Mesendoderm (in vitro differentiated cells): ENCODE data around the gene ARMH4.

Experiments used
- DNase-seq: peaks from one replicate; pipeline ENCODE4 v3.0.0; 2013
- H2AK5ac ChIP-seq: 2 replicates; pipeline ENCODE4 v1.6.1; 2013; ENCODE audit warnings: low read length, inconsistent platforms
- H2BK120ac ChIP-seq: 2 replicates; pipeline ENCODE4 v1.6.1; 2013; ENCODE audit warnings: low read depth, mild to moderate bottlenecking, low read length, moderate library complexity, mixed read lengths
- H2BK15ac ChIP-seq: replicated peaks from 2 replicates; pipeline ENCODE4 v1.6.1; 2013; ENCODE audit warnings: low read depth, mild to moderate bottlenecking, moderate library complexity
- H2BK5ac ChIP-seq: 2 replicates; pipeline ENCODE4 v1.6.1; 2013; ENCODE audit warnings: low read length, inconsistent platforms
- H3K18ac ChIP-seq: 2 replicates; pipeline ENCODE4 v1.6.1; 2013; ENCODE audit warnings: mild to moderate bottlenecking, low read length, mixed read lengths
- H3K23ac ChIP-seq: one replicate; pipeline ENCODE4 v1.6.1; 2013; ENCODE audit warnings: low read length
- H3K27ac ChIP-seq: 2 replicates; pipeline ENCODE4 v1.5.1; 2013; ENCODE audit warnings: low read depth, mild to moderate bottlenecking, inconsistent platforms, low read length, moderate library complexity
- H3K27me3 ChIP-seq: 2 replicates; pipeline ENCODE4 v1.6.1; 2013; ENCODE audit warnings: low read length, control low read depth, mild to moderate bottlenecking, inconsistent platforms; ENCODE audit not compliant: insufficient read depth, poor library complexity
- H3K36me3 ChIP-seq: 2 replicates; pipeline ENCODE4 v1.6.1; 2013; ENCODE audit warnings: low read length, inconsistent platforms; ENCODE audit not compliant: control insufficient read depth, insufficient read depth
- H3K4ac ChIP-seq: one replicate; pipeline ENCODE4 v1.6.1; 2013; ENCODE audit warnings: low read depth, mild to moderate bottlenecking, low read length, moderate library complexity
- H3K4me1 ChIP-seq: 2 replicates; pipeline ENCODE4 v1.6.1; 2013; ENCODE audit warnings: low read depth, low read length, inconsistent platforms; ENCODE audit not compliant: control insufficient read depth
- H3K4me2 ChIP-seq: 2 replicates; pipeline ENCODE4 v1.6.1; 2013; ENCODE audit warnings: low read length
- H3K4me3 ChIP-seq: 2 replicates; pipeline ENCODE4 v1.5.1; 2013; ENCODE audit warnings: mild to moderate bottlenecking, low read length
- H3K56ac ChIP-seq: one replicate; pipeline ENCODE4 v1.6.1; 2013; ENCODE audit warnings: low read length
- H3K79me1 ChIP-seq: 2 replicates; pipeline ENCODE4 v1.6.1; 2013; ENCODE audit warnings: low read length, inconsistent platforms
- H3K79me2 ChIP-seq: 2 replicates; pipeline ENCODE4 v1.6.1; 2013; ENCODE audit warnings: mild to moderate bottlenecking, low read length; ENCODE audit not compliant: control insufficient read depth, insufficient read depth
- H3K9ac ChIP-seq: 2 replicates; pipeline ENCODE4 v1.6.1; 2013; ENCODE audit warnings: low read length, inconsistent platforms
- H4K5ac ChIP-seq: one replicate; pipeline ENCODE4 v1.6.1; 2013; ENCODE audit warnings: low read length
- H4K8ac ChIP-seq: one replicate; pipeline ENCODE4 v1.6.1; 2013; ENCODE audit warnings: low read depth, mild to moderate bottlenecking, control low read depth, low read length, moderate library complexity
- WGBS: extraction: QIAGEN DNeasy Blood & Tissue Kit; methylation state at CpG from one replicate; pipeline ENCODE4 v1.1.7; 2013; ENCODE audit warnings: low lambda C conversion rate, missing lambda C conversion rate; ENCODE audit not compliant: insufficient coverage; ENCODE audit errors: extremely low coverage; 5-methylcytosine and 5-hydroxymethylcytosine counted together

Gene ARMH4

DNA sequence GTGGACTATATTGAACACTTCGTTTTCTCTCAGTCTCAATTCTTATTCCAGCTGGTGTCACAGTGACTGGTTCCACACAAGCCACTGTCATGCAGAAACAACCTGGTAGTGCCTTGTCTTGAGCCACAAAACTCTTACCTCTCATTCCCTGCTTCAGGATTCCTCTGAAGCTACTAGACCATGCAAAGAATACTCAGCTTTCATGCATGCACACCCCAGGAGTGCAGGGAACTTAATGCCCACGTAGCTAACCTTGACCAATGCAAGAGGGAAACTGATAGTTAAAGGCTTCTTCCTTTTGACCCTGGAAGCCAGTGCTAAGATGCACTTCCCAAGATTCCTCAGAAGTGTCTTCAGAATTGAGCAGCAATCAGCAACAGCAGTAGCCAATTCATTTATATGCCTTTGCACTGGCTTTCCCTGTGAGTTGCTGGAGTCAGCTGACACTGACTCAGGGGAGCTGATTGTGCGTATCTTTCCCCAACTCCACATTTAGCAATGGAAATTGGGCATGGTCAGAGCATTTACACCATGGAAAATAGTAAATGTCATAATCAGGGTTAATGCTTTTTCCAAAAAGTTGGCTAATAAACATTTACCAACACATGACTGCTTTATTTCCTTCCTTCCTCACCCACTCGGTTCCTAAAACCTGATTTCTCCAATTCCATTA is 172.5 kb downstream of the ARMH4 start:
- Histone ChIP-seq H2BK15ac (no peak overlapping the region), H3K4ac (no peak overlapping the region), H3K18ac (no peak overlapping the region), H3K9ac (no peak overlapping the region), H3K4me3 (no peak overlapping the region), H3K79me2 (no peaks in the 10 kb centered on the region), H3K4me1 (no peaks in the 10 kb centered on the region), H4K8ac (no peak overlapping the region), H2AK5ac (no peak overlapping the region), H4K5ac (no peak overlapping the region), H3K27ac (no peak overlapping the region), H3K79me1 (no peaks in the 10 kb centered on the region), H3K36me3 (no peaks in the 10 kb centered on the region), H3K27me3 (no peaks in the 10 kb centered on the region), H3K56ac (no peak overlapping the region), H2BK120ac (no peak overlapping the region), H2BK5ac (no peak overlapping the region), H3K23ac (no peak overlapping the region), H3K4me2 (no peak overlapping the region)
- DNase-seq: no peak
- WGBS: no CpG with 5 or more reads among the region's 4 CpGs

- Histone ChIP-seq H3K4me1 (no peaks in the 10 kb centered on the region), H3K56ac (no peak overlapping the region), H3K79me1 (no peaks in the 10 kb centered on the region), H3K23ac (no peak overlapping the region), H2BK5ac (no peak overlapping the region), H3K36me3 (no peaks in the 10 kb centered on the region), H4K8ac (no peak overlapping the region), H3K27me3 (no peaks in the 10 kb centered on the region), H3K4me2 (no peak overlapping the region), H2BK120ac (no peak overlapping the region), H3K9ac (no peak overlapping the region), H4K5ac (no peak overlapping the region), H3K27ac (no peak overlapping the region), H3K79me2 (no peaks in the 10 kb centered on the region), H3K4ac (no peak overlapping the region), H3K18ac (no peak overlapping the region), H2AK5ac (no peak overlapping the region), H2BK15ac (no peak overlapping the region), H3K4me3 (no peak overlapping the region)
- DNase-seq: no peak
Observed at GRCh38 chr14:57976701-57977100, 175.3 kb downstream of the ARMH4 start.

DNA sequence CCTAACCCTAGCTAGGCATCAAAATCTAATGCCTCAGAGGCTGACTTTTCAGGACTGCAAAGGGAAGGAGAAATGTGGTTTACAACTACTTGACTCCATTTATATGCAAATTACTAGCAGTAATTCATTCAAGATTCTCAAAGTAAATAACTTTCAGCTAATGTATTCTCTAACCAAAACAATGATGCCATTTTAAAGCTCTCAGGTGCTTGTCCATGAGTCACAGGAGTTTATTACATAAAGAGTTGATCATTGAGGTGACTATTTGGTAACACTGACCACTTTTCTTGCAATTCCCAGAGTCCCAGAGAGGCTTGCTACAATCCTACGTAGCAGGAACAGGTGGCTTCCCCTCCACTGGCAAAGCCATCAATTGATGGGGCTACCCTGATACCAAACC is 177.1 kb downstream of the ARMH4 start:
- Histone ChIP-seq H4K8ac (no peak overlapping the region), H2BK120ac (no peak overlapping the region), H3K79me2 (no peaks in the 10 kb centered on the region), H3K4me3 (no peak overlapping the region), H2AK5ac (no peak overlapping the region), H3K9ac (no peak overlapping the region), H2BK15ac (no peak overlapping the region), H3K36me3 (no peaks in the 10 kb centered on the region), H2BK5ac (no peak overlapping the region), H3K4ac (no peak overlapping the region), H4K5ac (no peak overlapping the region), H3K4me2 (no peak overlapping the region), H3K4me1 (no peaks in the 10 kb centered on the region), H3K27me3 (no peaks in the 10 kb centered on the region), H3K18ac (no peak overlapping the region), H3K27ac (no peak overlapping the region), H3K23ac (no peak overlapping the region), H3K79me1 (no peaks in the 10 kb centered on the region), H3K56ac (no peak overlapping the region)
- no peak for DNase-seq
- WGBS: no CpG with 5 or more reads among the region's 1 CpG

- Histone ChIP-seq H3K4me3 (no peak overlapping the region), H3K9ac (no peak overlapping the region), H3K56ac (no peak overlapping the region), H3K4me2 (no peak overlapping the region), H2BK5ac (no peak overlapping the region), H3K4me1 (no peaks in the 10 kb centered on the region), H4K8ac (no peak overlapping the region), H2BK120ac (no peak overlapping the region), H3K79me2 (no peaks in the 10 kb centered on the region), H2BK15ac (no peak overlapping the region), H3K23ac (no peak overlapping the region), H3K79me1 (no peaks in the 10 kb centered on the region), H3K36me3 (no peaks in the 10 kb centered on the region), H4K5ac (no peak overlapping the region), H3K4ac (no peak overlapping the region), H3K18ac (no peak overlapping the region), H3K27ac (no peak overlapping the region), H2AK5ac (no peak overlapping the region), H3K27me3 (no peaks in the 10 kb centered on the region)
- no CpG with 5 or more reads among the region's 3 CpGs for WGBS
- DNase-seq: no peak
Observed at GRCh38 chr14:57970594-57970993, 181.4 kb downstream of the ARMH4 start.

- Histone ChIP-seq H3K18ac (no peak overlapping the region), H2BK5ac (no peak overlapping the region), H3K4ac (no peak overlapping the region), H2AK5ac (no peak overlapping the region), H3K79me1 (no peaks in the 10 kb centered on the region), H4K5ac (no peak overlapping the region), H3K79me2 (no peaks in the 10 kb centered on the region), H3K36me3 (no peaks in the 10 kb centered on the region), H3K4me2 (no peak overlapping the region), H3K4me1 (no peaks in the 10 kb centered on the region), H2BK15ac (no peak overlapping the region), H3K27ac (no peak overlapping the region), H3K9ac (no peak overlapping the region), H3K4me3 (no peak overlapping the region), H3K27me3 (no peaks in the 10 kb centered on the region), H3K23ac (no peak overlapping the region), H2BK120ac (no peak overlapping the region), H3K56ac (no peak overlapping the region), H4K8ac (no peak overlapping the region)
- no peak for DNase-seq
- WGBS: no CpG with 5 or more reads among the region's 2 CpGs
Observed at GRCh38 chr14:57970175-57970574, 181.8 kb downstream of the ARMH4 start.

- no peaks in the 10 kb centered on the region for H3K36me3 ChIP-seq
- H3K4me2 ChIP-seq: no peak overlapping the region
- no peak overlapping the region for H2BK5ac ChIP-seq
- no peak for DNase-seq
- no peak overlapping the region for H4K5ac ChIP-seq
- no peak overlapping the region for H2AK5ac ChIP-seq
- no peak overlapping the region for H3K4ac ChIP-seq
- no peak overlapping the region for H4K8ac ChIP-seq
- H3K79me2 ChIP-seq: no peaks in the 10 kb centered on the region
- no peak overlapping the region for H3K56ac ChIP-seq
- no peak overlapping the region for H2BK120ac ChIP-seq
- no peaks in the 10 kb centered on the region for H3K27me3 ChIP-seq
- no peak overlapping the region for H3K9ac ChIP-seq
- H3K18ac ChIP-seq: no peak overlapping the region
- no peak overlapping the region for H3K27ac ChIP-seq
- no peak overlapping the region for H3K23ac ChIP-seq
- no peaks in the 10 kb centered on the region for H3K79me1 ChIP-seq
- H3K4me1 ChIP-seq: peaks cover 4% of the 10 kb centered on the region
- H3K4me3 ChIP-seq: no peak overlapping the region
- WGBS: no CpG with 5 or more reads among the region's 2 CpGs
- H2BK15ac ChIP-seq: no peak overlapping the region
Observed at GRCh38 chr14:57963071-57963470, 188.9 kb downstream of the ARMH4 start.
